HepG2 (cell line): ENCODE measurements around the gene MIB1. TPM values are rescaled to one million over a fixed set of nuclear protein-coding genes. Genes with fewer than 3 reads are reported as not detected.

Experiments used
- ARID4A ChIP-seq: sonication (generic); formaldehyde crosslinking; IDR thresholded peaks from 2 replicates; pipeline ENCODE4 v1.5.0; 2020; ENCODE audit warnings: mild to moderate bottlenecking, missing genetic modification reagents, borderline replicate concordance
- ARNTL ChIP-seq: sonication (generic); formaldehyde crosslinking; IDR thresholded peaks from 2 replicates; pipeline ENCODE4 v1.4.0; 2020; ENCODE audit warnings: mild to moderate bottlenecking, missing genetic modification reagents
- ATF4 ChIP-seq, 2 experiments: fragments of 450-650 bp in 1 of 2; sonication (generic) in 1 of 2; formaldehyde crosslinking; IDR thresholded peaks; 2 replicates each; pipeline versions ENCODE4 v1.5.0 to v1.8.0; 2020 to 2022; ENCODE audit warnings: mild to moderate bottlenecking in 1 of 2, missing genetic modification reagents in 1 of 2
- CEBPB ChIP-seq: IDR thresholded peaks from 2 replicates; pipeline ENCODE4 v1.6.1; 2011; ENCODE audit warnings: low read depth, low read length, improper control_type of control experiment, borderline replicate concordance
- DNMT1 ChIP-seq: sonication (generic); formaldehyde crosslinking; IDR thresholded peaks from 2 replicates; pipeline ENCODE4 v1.5.1; 2020; ENCODE audit warnings: mild to moderate bottlenecking, missing genetic modification reagents
- GABPA ChIP-seq, 2 experiments: IDR thresholded peaks; 2 replicates each; pipeline ENCODE4 v1.6.1; 2011 to 2016; ENCODE audit warnings: low read depth in 2 of 2, low read length in 1 of 2, missing biosample characterization in 1 of 2, missing genetic modification characterization in 1 of 2
- GABPB1 ChIP-seq: IDR thresholded peaks from 2 replicates; pipeline ENCODE4 v1.6.1; 2016; ENCODE audit warnings: mild to moderate bottlenecking, missing genetic modification reagents, moderate library complexity, missing compliant biosample characterization
- GATAD1 ChIP-seq: IDR thresholded peaks from 2 replicates; pipeline ENCODE4 v1.6.1; 2016; ENCODE audit warnings: missing genetic modification reagents, missing compliant biosample characterization
- HOXA5 ChIP-seq: sonication (generic); formaldehyde crosslinking; IDR thresholded peaks from 2 replicates; pipeline ENCODE4 v1.4.0; 2020; ENCODE audit warnings: missing genetic modification reagents
- MLX ChIP-seq: IDR thresholded peaks from 2 replicates; pipeline ENCODE4 v1.6.1; 2016
- REXO4 ChIP-seq: sonication (generic); formaldehyde crosslinking; IDR thresholded peaks from 2 replicates; pipeline ENCODE4 v1.8.0; 2022; ENCODE audit warnings: missing genetic modification reagents, mild to moderate bottlenecking, borderline replicate concordance
- RNF2 ChIP-seq: fragments of 450-650 bp; conservative IDR thresholded peaks from 2 replicates; pipeline ENCODE4 v1.6.1; 2016; ENCODE audit warnings: low read depth
- RNF219 ChIP-seq: sonication (generic); formaldehyde crosslinking; IDR thresholded peaks from 2 replicates; pipeline ENCODE4 v1.5.0; 2020; ENCODE audit warnings: mild to moderate bottlenecking, missing genetic modification reagents
- TGIF2 ChIP-seq: IDR thresholded peaks from 2 replicates; pipeline ENCODE4 v1.6.1; 2016; ENCODE audit warnings: control low read depth, missing compliant biosample characterization
- ZNF549 ChIP-seq: sonication (generic); formaldehyde crosslinking; IDR thresholded peaks from 2 replicates; pipeline ENCODE4 v1.5.0; 2020; ENCODE audit warnings: missing genetic modification reagents
- ZNF609 ChIP-seq: sonication (generic); formaldehyde crosslinking; IDR thresholded peaks from 2 replicates; pipeline ENCODE4 v1.4.0; 2020; ENCODE audit warnings: mild to moderate bottlenecking, missing genetic modification reagents, borderline replicate concordance
- polyA plus RNA-seq, 8 experiments: library from polyadenylated mRNA; depleted of rRNA in 3 of 8; stranded (reverse) in 7 of 8; unstranded in 1 of 8; fragments of >200 nt; fragmentation: Illumina TruSeq in 4 of 8; extraction: Trizol in 4 of 8; gene quantifications; 2 replicates each; pipeline versions ENCODE4 v1.2.1 to v1.2.3, GENCODE V29; 2011 to 2016; ENCODE audit warnings: low read depth in 4 of 8, missing spikeins in 1 of 8, mixed read lengths in 1 of 8; ENCODE audit not compliant: insufficient read depth in 1 of 8
- total RNA-seq, 5 experiments: library from RNA; depleted of rRNA; stranded (reverse); fragments of >200 nt; fragmentation: Illumina TruSeq; extraction: Trizol; gene quantifications; 2 replicates each; pipeline ENCODE4 v1.2.3, GENCODE V29; 2016; ENCODE audit warnings: low read depth in 1 of 5

MIB1 gene
- total and polyA plus RNA-seq, 2 of the 13 experiments (the other 11 are each of a cell fraction or from before 2014, with no cell fraction given), result 12.0 to 47.0 TPM

GRCh38 chr18:21735452-21736015 is 5.1 kb upstream of the MIB1 start (continued):
- no peak for TF ChIP-seq ARNTL (CRISPR knock-in tag)
- 0 out of 2 replicates have a peak, but pooled peaks have one; percentile 63 for TF ChIP-seq HOXA5 (CRISPR knock-in tag)
- TF ChIP-seq ATF4 (CRISPR knock-in tag; IDR thresholded peaks at IDR 0.05), result peak in 1 of 2 experiments; percentile 68; a peak in 2 of 4 replicates
- peak; percentile 63; the same call in 1 of the 2 replicates for TF ChIP-seq ARID4A (CRISPR knock-in tag)
- no peak for TF ChIP-seq ZNF609 (CRISPR knock-in tag)
- TF ChIP-seq ZNF549 (CRISPR knock-in tag), result no peak
- no peak for TF ChIP-seq GABPA (IDR thresholded peaks at IDR 0.05; ENCODE audit: low read depth, low read length)
- peak; percentile 82 for TF ChIP-seq GABPA (CRISPR knock-in tag; IDR thresholded peaks at IDR 0.05; ENCODE audit: low read depth)
- TF ChIP-seq CEBPB, result peak; percentile 20; the same call in 1 of the 2 replicates
- no peak for TF ChIP-seq REXO4 (CRISPR knock-in tag)
- TF ChIP-seq TGIF2, result no peak
- TF ChIP-seq GATAD1 (CRISPR knock-in tag), result peak; percentile 11; the same call in 1 of the 2 replicates
- TF ChIP-seq RNF2, result no peak
- TF ChIP-seq DNMT1 (CRISPR knock-in tag), result no peak
- TF ChIP-seq GABPB1, result peak; percentile 83
- TF ChIP-seq MLX (CRISPR knock-in tag), result no peak
- TF ChIP-seq RNF219, result no peak
